Suprapubic skin (tissue), 3 donors: ENCODE data around the gene MTNR1A.

Source experiments
- CTCF ChIP-seq, 2 donors: fragments of 200-600 bp in 1 of 2; fragments of 450-650 bp in 1 of 2; sonication (generic) in 1 of 2; IDR thresholded peaks; one replicate each; pipeline ENCODE4 v1.5.1; 2016 to 2019; ENCODE audit warnings: antibody characterized with exemption in 2 of 2, mild to moderate bottlenecking in 1 of 2, moderate library complexity in 1 of 2
- POLR2A ChIP-seq, 2 donors: fragments of 450-650 bp; IDR thresholded peaks; one replicate each; pipeline ENCODE4 v1.6.1; 2017; ENCODE audit warnings: antibody characterized with exemption in 2 of 2, mild to moderate bottlenecking in 2 of 2, moderate library complexity in 2 of 2

DNA sequence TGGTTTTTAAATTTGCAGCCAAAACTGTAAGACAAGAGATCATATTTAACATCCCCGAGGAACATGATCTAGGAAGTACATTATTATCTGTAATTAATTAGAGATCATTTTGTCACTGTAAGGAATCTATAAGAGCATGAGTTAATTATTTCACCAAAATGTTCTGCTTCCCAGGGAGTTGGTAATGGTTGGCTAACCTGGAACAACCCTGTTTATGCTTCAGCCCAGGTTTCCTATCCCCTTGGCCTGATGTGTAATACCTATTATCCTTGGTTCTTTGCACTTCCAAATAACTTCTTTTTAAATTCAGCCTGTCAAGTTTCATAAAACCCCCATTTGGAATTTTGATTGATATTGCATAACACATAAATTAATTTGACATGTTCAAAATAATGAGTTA is 6.4 kb upstream of the MTNR1A start:
- TF ChIP-seq CTCF (IDR thresholded peaks at IDR 0.05) (no peak), POLR2A (IDR thresholded peaks at IDR 0.05) (no peak)
